Measurements from ENCODE around the gene MMP21. TPM values are rescaled to one million over a fixed set of nuclear protein-coding genes. Genes with fewer than 3 reads are reported as not detected.

Gene MMP21
- total and polyA plus RNA-seq, 2 experiments from 2014 or later = 0.22 TPM; not detected in 1

GRCh38 chr10:125822878-125823662, 47.4 kb upstream of the MMP21 start, which contains the start of the genes BCCIP and UROS:
TSS of gene BCCIP (plus strand) at chr10:125823546. CDS start at chr10:125823558, 12 bp downstream.
TSS of gene UROS (minus strand) at chr10:125823258. CDS start at chr10:125816499, 6,759 bp downstream.
- H4K20me1 ChIP-seq (ENCODE audit: insufficient read depth, poor library complexity, severe bottlenecking) = peaks cover 3% of the 10 kb centered on the region
- peaks cover 17% of the 10 kb centered on the region for H3K4me1 ChIP-seq (ENCODE audit: insufficient read depth)
- H3K27me3 ChIP-seq = no peaks in the 10 kb centered on the region
- under 1% methylated on average over 74 of the region's 74 CpGs for WGBS (ENCODE audit: low lambda C conversion rate, missing lambda C conversion rate)
- DNase-seq (ENCODE audit: low spot score) = peak; percentile 96
- peak within 1 kb of the TSS; percentile 99 for H3K4me2 ChIP-seq
- peaks cover 65% of the 10 kb centered on the region for H3K79me2 ChIP-seq
- peak within 1 kb of the TSS; percentile 70 for H3K4me3 ChIP-seq
- peak within 1 kb of the TSS; percentile 97 for H3K27ac ChIP-seq
- no peaks in the 10 kb centered on the region for H3K36me3 ChIP-seq (replicated peaks; ENCODE audit: insufficient read depth, low read depth)
- H2AFZ ChIP-seq = peak within 1 kb of the TSS; percentile 92
- TF ChIP-seq EZH2phosphoT487 (IDR thresholded peaks at IDR 0.05; ENCODE audit: low read depth, severe bottlenecking, unreplicated experiment) (no peak), EZH2 (IDR thresholded peaks at IDR 0.05; ENCODE audit: borderline replicate concordance) (no peak)
- TF ChIP-seq, protein P1, sequence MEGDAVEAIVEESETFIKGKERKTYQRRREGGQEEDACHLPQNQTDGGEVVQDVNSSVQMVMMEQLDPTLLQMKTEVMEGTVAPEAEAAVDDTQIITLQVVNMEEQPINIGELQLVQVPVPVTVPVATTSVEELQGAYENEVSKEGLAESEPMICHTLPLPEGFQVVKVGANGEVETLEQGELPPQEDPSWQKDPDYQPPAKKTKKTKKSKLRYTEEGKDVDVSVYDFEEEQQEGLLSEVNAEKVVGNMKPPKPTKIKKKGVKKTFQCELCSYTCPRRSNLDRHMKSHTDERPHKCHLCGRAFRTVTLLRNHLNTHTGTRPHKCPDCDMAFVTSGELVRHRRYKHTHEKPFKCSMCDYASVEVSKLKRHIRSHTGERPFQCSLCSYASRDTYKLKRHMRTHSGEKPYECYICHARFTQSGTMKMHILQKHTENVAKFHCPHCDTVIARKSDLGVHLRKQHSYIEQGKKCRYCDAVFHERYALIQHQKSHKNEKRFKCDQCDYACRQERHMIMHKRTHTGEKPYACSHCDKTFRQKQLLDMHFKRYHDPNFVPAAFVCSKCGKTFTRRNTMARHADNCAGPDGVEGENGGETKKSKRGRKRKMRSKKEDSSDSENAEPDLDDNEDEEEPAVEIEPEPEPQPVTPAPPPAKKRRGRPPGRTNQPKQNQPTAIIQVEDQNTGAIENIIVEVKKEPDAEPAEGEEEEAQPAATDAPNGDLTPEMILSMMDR (IDR thresholded peaks at IDR 0.05; ENCODE audit: poor library complexity) = no peak
- H3K9me2 ChIP-seq (replicated peaks; ENCODE audit: insufficient read depth) = no peaks in the 10 kb centered on the region
- H3K9me3 ChIP-seq (ENCODE audit: low read depth) = no peaks in the 10 kb centered on the region

DNA sequence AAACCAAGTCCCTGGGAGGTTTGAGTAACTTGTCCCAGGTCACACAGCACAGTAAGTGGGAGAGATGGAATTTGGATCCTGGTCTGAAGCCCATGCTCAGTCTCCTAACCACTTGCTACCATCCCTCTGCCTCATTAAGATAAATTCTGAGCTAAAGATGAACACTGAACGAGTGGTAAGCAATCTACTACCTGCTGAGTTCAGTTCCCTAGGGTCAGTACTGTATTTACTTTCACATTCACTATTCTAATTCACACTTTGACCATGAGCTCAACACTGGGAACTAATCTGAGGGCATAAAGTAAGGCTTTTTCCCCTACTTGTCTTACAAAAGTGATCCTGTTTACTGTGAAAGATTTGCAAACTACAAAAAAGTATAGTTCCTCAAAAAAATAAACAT, 45.1 kb upstream of the MMP21 start:
- H3K4me3 ChIP-seq = no peak overlapping the region
- TF ChIP-seq EZH2 (IDR thresholded peaks at IDR 0.05; ENCODE audit: borderline replicate concordance) (no peak), EZH2phosphoT487 (IDR thresholded peaks at IDR 0.05; ENCODE audit: low read depth, severe bottlenecking, unreplicated experiment) (no peak)
- no peak overlapping the region for H3K4me2 ChIP-seq
- no peak for DNase-seq (ENCODE audit: low spot score)
- H3K9me3 ChIP-seq (ENCODE audit: low read depth) = no peaks in the 10 kb centered on the region
- no peaks in the 10 kb centered on the region for H3K9me2 ChIP-seq (replicated peaks; ENCODE audit: insufficient read depth)
- no peak overlapping the region for H2AFZ ChIP-seq
- peaks cover under 1% of the 10 kb centered on the region for H4K20me1 ChIP-seq (ENCODE audit: insufficient read depth, poor library complexity, severe bottlenecking)
- H3K36me3 ChIP-seq (replicated peaks; ENCODE audit: insufficient read depth, low read depth) = no peaks in the 10 kb centered on the region
- H3K4me1 ChIP-seq (ENCODE audit: insufficient read depth) = peaks cover 17% of the 10 kb centered on the region
- no peak overlapping the region for H3K27ac ChIP-seq
- H3K27me3 ChIP-seq = no peaks in the 10 kb centered on the region
- 69% methylated on average over 1 of the region's 1 CpG for WGBS (ENCODE audit: low lambda C conversion rate, missing lambda C conversion rate)
- H3K79me2 ChIP-seq = peaks cover 44% of the 10 kb centered on the region

DNA sequence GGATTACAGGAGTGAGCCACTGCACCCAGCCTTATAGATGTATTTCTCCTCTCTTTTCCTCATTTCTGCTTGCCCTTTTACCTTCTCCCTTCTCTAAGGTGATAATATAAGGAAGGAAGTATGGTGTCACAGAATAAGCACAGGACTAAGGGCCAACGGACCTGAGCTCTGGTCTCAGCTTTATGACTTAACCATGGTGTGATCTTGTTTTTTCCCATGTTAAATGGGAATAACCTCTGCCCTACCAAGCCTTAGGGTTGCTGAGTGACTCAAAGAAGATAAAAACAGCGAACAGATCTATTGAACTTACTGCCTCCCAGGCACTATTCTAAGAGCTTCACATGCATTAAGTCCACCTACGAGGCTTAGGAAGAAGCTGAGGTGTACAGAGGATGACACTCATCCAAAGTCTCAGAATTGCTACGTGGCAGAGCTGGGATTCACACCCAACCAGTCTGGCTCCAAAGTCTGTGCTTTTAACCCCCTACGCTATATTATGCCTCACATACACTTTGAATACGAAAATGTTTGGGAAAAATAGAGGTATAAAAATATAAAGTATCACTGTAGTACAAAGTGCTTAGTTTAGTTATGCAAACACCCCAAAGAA, 41.8 kb upstream of the MMP21 start:
- peaks cover 15% of the 10 kb centered on the region for H3K79me2 ChIP-seq
- H3K9me2 ChIP-seq (replicated peaks; ENCODE audit: insufficient read depth) = no peaks in the 10 kb centered on the region
- no peak for DNase-seq (ENCODE audit: low spot score)
- H3K27me3 ChIP-seq = no peaks in the 10 kb centered on the region
- H3K4me3 ChIP-seq = no peak overlapping the region
- WGBS (ENCODE audit: low lambda C conversion rate, missing lambda C conversion rate) = 94% methylated on average over 6 of the region's 6 CpGs
- H3K4me1 ChIP-seq (ENCODE audit: insufficient read depth) = peaks cover 7% of the 10 kb centered on the region
- H3K4me2 ChIP-seq = no peak overlapping the region
- H3K36me3 ChIP-seq (replicated peaks; ENCODE audit: insufficient read depth, low read depth) = no peaks in the 10 kb centered on the region
- no peaks in the 10 kb centered on the region for H4K20me1 ChIP-seq (ENCODE audit: insufficient read depth, poor library complexity, severe bottlenecking)
- no peak overlapping the region for H2AFZ ChIP-seq
- no peak overlapping the region for H3K27ac ChIP-seq
- no peak for TF ChIP-seq EZH2phosphoT487 (IDR thresholded peaks at IDR 0.05; ENCODE audit: low read depth, severe bottlenecking, unreplicated experiment)
- no peak for TF ChIP-seq EZH2 (IDR thresholded peaks at IDR 0.05; ENCODE audit: borderline replicate concordance)
- TF ChIP-seq, protein P1 (IDR thresholded peaks at IDR 0.05; ENCODE audit: poor library complexity) = no peak
- no peaks in the 10 kb centered on the region for H3K9me3 ChIP-seq (ENCODE audit: low read depth)

GRCh38 chr10:125816548-125816947, 40.9 kb upstream of the MMP21 start:
- Histone ChIP-seq H2AFZ (no peak overlapping the region), H3K9me3 (ENCODE audit: low read depth) (no peaks in the 10 kb centered on the region), H4K20me1 (ENCODE audit: insufficient read depth, poor library complexity, severe bottlenecking) (no peaks in the 10 kb centered on the region), H3K27me3 (no peaks in the 10 kb centered on the region), H3K9me2 (replicated peaks; ENCODE audit: insufficient read depth) (no peaks in the 10 kb centered on the region), H3K4me3 (no peak overlapping the region), H3K4me2 (no peak overlapping the region), H3K27ac (no peak overlapping the region), H3K4me1 (ENCODE audit: insufficient read depth) (peaks cover 6% of the 10 kb centered on the region), H3K36me3 (replicated peaks; ENCODE audit: insufficient read depth, low read depth) (no peaks in the 10 kb centered on the region), H3K79me2 (peaks cover 6% of the 10 kb centered on the region)
- 89% methylated on average over 4 of the region's 4 CpGs for WGBS (ENCODE audit: low lambda C conversion rate, missing lambda C conversion rate)
- no peak for DNase-seq (ENCODE audit: low spot score)
- no peak for TF ChIP-seq EZH2 (IDR thresholded peaks at IDR 0.05; ENCODE audit: borderline replicate concordance)
- TF ChIP-seq EZH2phosphoT487 (IDR thresholded peaks at IDR 0.05; ENCODE audit: low read depth, severe bottlenecking, unreplicated experiment) = no peak
- TF ChIP-seq, protein P1 (IDR thresholded peaks at IDR 0.05; ENCODE audit: poor library complexity) = no peak

Measured in hepatocyte (in vitro differentiated cells).